Measurements from ENCODE around the gene TCP10L. TPM values are rescaled to one million over a fixed set of nuclear protein-coding genes. Genes with fewer than 3 reads are reported as not detected.

TCP10L gene
- total RNA-seq, 1 donor from 2014 or later, result 1.5 TPM

DNA sequence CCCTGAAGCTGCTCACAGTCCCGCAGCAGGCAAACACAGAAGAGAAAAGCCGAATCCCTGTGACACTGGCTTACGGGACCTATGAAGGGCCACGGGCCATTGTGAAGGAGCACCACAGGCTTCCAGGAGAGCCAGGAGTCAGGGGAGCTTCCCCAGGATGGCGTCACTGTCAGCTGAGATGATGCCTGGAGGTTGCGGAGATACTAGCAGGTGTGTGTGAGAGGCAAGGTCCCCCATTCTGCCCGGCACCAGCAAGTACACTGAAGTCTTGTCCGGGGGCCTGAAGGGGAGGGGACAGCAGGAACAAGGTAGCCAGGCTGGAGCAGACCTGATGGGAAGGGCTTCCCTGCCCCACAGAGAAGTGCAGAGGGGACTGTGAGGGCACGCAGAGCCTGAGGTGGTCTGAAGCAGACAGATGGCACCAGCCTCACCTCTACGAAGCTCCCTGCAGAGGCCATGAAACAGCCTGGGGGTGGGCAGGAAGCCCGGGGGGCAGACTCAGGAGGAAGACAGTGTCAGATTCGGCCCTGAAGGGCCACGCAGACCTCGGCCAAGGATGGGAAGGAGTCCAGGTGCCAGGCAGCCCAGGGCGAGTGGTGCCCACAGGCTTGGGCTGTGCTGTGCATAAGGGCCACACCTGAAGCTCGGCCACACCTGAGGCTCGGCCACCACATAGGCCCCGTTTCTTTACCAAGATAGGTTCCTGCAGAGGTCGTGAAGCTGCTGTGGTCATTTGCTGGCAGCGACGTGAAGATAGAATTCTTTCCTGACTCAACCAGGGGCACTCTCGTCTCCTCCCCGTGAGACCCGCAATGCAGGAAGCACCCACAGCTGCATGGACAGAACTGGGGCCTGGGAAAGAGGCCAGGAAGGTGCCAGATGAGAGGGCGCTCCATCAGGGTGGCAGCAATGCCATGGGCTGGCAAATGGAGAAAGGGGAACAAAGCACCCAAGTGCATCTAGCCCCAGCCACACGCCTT, 10.1 kb downstream of the TCP10L start:
- Mint-ChIP-seq H3K9me3 (no peaks in the 10 kb centered on the region), H3K4me1 (peaks cover 13% of the 10 kb centered on the region), H3K27ac (no peak overlapping the region), H3K36me3 (no peaks in the 10 kb centered on the region), H3K27me3 (ENCODE audit: low read depth) (peaks cover 35% of the 10 kb centered on the region), H3K4me3 (no peak overlapping the region)
- DNase-seq (ENCODE audit: low spot score in 2 of 2, unreplicated experiment in 2 of 2), result no peak
- no peak for TF ChIP-seq CTCF (IDR thresholded peaks at IDR 0.05; ENCODE audit: unreplicated experiment)

- peaks cover 14% of the 10 kb centered on the region for H3K27me3 Mint-ChIP-seq (ENCODE audit: low read depth)
- H3K36me3 Mint-ChIP-seq, result no peaks in the 10 kb centered on the region
- H3K9me3 Mint-ChIP-seq, result no peaks in the 10 kb centered on the region
- H3K27ac Mint-ChIP-seq, result peak overlapping the region; percentile 30
- TF ChIP-seq CTCF (IDR thresholded peaks at IDR 0.05; ENCODE audit: unreplicated experiment), result no peak
- no peak for DNase-seq (ENCODE audit: low spot score in 2 of 2, unreplicated experiment in 2 of 2)
- peak overlapping the region; percentile 20 for H3K4me3 Mint-ChIP-seq
- H3K4me1 Mint-ChIP-seq, result peaks cover 19% of the 10 kb centered on the region
These were observed 12.5 kb downstream of the TCP10L start for GRCh38 chr21:32572574-32573420.

DNA sequence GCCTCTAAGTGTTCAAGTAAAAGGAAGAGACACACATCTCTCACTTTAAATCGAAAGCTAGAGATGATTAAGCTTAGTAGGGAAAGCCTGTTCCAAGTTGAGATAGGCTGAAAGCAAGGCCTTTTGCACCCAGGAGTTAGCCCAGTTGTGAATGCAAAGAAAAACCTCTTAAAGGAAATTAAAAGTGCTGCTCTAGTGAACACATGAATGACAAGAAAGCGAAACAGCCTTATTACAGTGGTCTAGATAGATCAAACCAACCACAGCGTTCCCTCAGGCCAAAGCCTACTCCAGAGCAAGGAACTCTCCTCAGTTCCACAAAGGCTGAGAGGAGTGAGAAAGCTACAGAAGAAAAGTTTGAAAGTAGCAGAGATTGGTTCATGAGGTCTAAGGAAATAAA, 14.9 kb downstream of the TCP10L start:
- no peak for TF ChIP-seq CTCF (IDR thresholded peaks at IDR 0.05; ENCODE audit: unreplicated experiment)
- H3K4me1 Mint-ChIP-seq, result peaks cover 14% of the 10 kb centered on the region
- DNase-seq (ENCODE audit: low spot score in 2 of 2, unreplicated experiment in 2 of 2), result no peak
- no peak overlapping the region for H3K27ac Mint-ChIP-seq
- peaks cover 13% of the 10 kb centered on the region for H3K36me3 Mint-ChIP-seq
- H3K9me3 Mint-ChIP-seq, result peaks cover 9% of the 10 kb centered on the region
- H3K27me3 Mint-ChIP-seq (ENCODE audit: low read depth), result peaks cover 10% of the 10 kb centered on the region
- H3K4me3 Mint-ChIP-seq, result peak overlapping the region; percentile 79

DNA sequence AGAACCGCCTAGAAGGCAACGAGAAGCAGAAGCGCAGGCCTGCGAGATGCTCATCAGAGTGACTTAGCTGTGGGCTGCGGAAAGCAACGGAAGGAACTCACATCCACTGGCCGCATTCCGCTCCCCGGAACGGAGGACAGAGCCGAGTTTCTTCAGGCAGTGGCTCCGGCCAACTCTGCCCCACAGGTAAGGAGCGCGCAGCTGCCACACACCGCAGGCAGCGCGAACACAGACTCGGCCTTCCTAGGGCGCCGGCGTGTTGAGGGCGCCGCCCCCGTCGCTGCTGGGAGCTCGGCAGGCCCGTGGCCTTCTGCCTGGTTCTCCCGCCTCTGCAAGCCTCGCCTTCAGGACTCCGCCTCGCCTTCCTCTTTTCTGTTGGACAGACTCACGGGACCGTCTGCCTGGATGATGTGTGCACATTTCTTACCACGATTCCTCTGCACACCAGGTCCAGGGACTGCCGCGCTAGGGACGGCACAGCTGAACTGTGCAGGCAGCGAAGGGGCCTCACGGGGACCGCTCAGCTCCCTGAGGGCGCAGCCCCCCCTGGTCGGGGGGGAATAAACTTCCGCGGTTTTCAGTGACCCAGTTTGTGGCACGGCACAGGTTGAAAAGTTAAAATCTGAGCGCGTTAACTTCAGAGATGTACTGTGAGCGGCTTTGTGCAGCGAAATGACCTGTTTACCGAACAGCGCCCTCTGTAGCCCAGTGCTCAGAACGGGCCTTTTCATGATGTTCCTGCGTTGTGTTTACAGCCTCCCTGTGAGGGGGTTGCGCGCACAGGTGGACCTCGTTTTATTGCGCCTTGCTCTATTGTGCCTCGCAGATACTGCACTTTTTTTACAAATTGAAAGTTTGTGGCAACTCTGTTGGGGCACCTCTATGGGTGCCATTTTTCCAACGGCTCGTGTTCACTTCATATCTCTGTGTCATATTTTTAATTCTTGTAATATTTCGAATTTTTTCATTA, 15.8 kb downstream of the TCP10L start:
- Mint-ChIP-seq H3K36me3 (peaks cover 20% of the 10 kb centered on the region), H3K27me3 (ENCODE audit: low read depth) (peaks cover 4% of the 10 kb centered on the region), H3K4me3 (peak overlapping the region; percentile 79), H3K27ac (peak overlapping the region; percentile 90), H3K9me3 (peaks cover 18% of the 10 kb centered on the region), H3K4me1 (peaks cover 14% of the 10 kb centered on the region)
- peak; percentile 82 for TF ChIP-seq CTCF (IDR thresholded peaks at IDR 0.05; ENCODE audit: unreplicated experiment)
- DNase-seq (ENCODE audit: low spot score in 2 of 2, unreplicated experiment in 2 of 2), result peak; percentile 64 to 83

GRCh38 chr21:32567626-32568025, 17.7 kb downstream of the TCP10L start:
- Mint-ChIP-seq H3K9me3 (peaks cover 26% of the 10 kb centered on the region), H3K36me3 (peaks cover 22% of the 10 kb centered on the region), H3K27ac (no peak overlapping the region), H3K4me3 (no peak overlapping the region), H3K27me3 (ENCODE audit: low read depth) (no peaks in the 10 kb centered on the region), H3K4me1 (peaks cover 8% of the 10 kb centered on the region)
- DNase-seq (ENCODE audit: low spot score in 2 of 2, unreplicated experiment in 2 of 2), result no peak
- no peak for TF ChIP-seq CTCF (IDR thresholded peaks at IDR 0.05; ENCODE audit: unreplicated experiment)
